D721Med (cell line): ENCODE data around the gene KCNH2.

Experiments used
- DNase-seq: peaks from one replicate; pipeline ENCODE4 v3.0.0; 2011; ENCODE audit warnings: low spot score; ENCODE audit not compliant: insufficient read length
- FAIRE-seq: peaks from 2 replicates; lab custom pipeline; 2011; peaks lifted over from hg19 to GRCh38; lab: Jason Lieb, UNC
- CTCF ChIP-seq: IDR thresholded peaks from 2 replicates; pipeline ENCODE4 v1.5.1; 2012; ENCODE audit warnings: mild to moderate bottlenecking, control low read depth; ENCODE audit not compliant: insufficient read depth; ENCODE audit errors: missing control alignments

Gene KCNH2

DNA sequence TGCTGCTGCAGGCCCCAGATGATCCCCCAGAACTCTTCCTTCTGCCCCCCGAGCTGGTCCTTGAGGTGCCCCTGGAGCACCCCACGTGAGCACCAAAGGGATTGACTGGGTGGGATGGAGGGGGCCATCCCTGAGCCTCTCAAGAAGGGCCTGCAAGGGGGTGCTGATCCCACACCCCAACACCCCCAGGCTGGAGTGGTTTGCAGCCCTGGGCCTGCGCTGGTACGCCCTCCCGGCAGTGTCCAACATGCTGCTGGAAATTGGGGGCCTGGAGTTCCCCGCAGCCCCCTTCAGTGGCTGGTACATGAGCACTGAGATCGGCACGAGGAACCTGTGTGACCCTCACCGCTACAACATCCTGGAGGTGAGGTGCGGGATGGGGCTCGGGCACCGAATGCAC is 20.9 kb upstream of the KCNH2 start:
- DNase-seq (no peak), FAIRE-seq (no peak)
- TF ChIP-seq CTCF, result no peak

DNA sequence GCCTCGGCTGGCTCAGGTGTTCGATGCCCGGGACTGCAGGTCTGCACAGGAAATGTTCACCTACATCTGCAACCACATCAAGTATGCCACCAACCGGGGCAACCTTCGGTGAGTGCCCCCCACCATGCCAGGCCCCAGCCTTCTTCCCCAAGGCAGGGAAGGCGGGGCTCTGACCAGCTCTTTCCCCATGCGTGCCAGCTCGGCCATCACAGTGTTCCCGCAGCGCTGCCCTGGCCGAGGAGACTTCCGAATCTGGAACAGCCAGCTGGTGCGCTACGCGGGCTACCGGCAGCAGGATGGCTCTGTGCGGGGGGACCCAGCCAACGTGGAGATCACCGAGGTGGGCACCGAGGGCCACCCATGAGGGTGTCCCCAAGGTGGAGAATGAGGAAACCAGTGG is 20.2 kb upstream of the KCNH2 start:
- TF ChIP-seq CTCF, result no peak
- DNase-seq (no peak), FAIRE-seq (no peak)

- DNase-seq (no peak), FAIRE-seq (no peak)
- no peak for TF ChIP-seq CTCF
Observed at GRCh38 chr7:150997817-150998216, 19.7 kb upstream of the KCNH2 start.

GRCh38 chr7:150997075-150997511 is 19.0 kb upstream of the KCNH2 start:
- DNase-seq (no peak), FAIRE-seq (no peak)
- TF ChIP-seq CTCF, result no peak

DNA sequence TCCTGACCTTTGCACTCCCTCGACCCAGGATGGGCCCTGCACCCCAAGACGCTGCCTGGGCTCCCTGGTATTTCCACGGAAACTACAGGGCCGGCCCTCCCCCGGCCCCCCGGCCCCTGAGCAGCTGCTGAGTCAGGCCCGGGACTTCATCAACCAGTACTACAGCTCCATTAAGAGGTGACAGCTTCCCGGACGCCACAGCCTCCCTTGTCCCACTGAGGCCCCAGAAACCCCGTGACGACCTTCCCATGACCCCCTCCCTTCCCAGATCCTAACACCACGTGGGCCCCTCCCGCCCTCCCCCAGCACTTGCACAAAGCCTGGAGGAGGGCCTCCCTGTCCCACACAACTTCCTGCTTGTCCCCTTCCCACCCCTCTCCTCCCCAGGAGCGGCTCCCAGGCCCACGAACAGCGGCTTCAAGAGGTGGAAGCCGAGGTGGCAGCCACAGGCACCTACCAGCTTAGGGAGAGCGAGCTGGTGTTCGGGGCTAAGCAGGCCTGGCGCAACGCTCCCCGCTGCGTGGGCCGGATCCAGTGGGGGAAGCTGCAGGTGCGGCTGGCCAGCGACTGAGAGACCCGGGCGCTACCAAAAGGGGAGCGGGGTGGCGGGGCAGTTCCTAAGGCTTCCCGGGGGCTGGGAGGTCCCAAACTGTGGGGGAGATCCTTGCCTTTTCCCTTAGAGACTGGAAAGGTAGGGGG is 18.4 kb upstream of the KCNH2 start:
- no peak for DNase-seq
- no peak for FAIRE-seq
- no peak for TF ChIP-seq CTCF

- no peak for TF ChIP-seq CTCF
- DNase-seq, result no peak
- FAIRE-seq, result no peak
Observed at GRCh38 chr7:150994838-150995510, 16.9 kb upstream of the KCNH2 start.

DNA sequence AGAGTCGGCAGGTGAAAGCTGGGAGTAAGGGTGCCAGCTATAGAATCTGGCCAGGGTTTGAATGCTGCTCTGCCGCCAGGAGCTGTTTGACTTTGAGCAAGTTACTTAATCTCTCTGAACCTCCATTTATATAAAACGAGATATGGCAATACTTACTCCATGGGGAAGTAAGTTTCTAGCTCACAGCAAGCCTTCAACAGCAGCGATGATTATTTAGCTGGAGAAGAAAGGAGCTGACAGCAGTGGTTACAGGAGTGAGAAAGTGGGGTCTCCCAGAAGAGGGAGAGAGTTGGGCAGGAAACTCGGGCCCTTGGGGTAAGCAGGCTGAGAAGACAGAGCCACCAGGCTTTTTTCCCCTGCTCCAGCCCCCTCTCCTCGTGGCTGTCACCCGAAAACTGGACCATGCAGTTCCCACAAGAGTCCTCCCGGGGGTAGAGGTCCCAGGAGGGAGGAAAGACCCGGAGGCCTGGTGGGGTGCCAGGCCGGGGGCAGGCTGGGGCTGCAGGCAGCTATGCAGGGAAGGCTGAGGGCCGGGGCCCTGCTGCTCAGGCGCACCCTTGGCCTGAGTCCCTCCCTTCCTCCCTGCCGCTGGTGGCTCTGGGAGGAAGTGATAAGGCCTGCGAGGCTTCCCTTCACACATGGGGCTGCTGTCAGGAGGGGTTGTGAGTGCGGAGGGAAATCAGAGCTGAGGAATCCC is 16.2 kb upstream of the KCNH2 start:
- DNase-seq (no peak), FAIRE-seq (no peak)
- TF ChIP-seq CTCF, result no peak
